ENCODE measurements around the gene TMTC2.

TMTC2 gene

GRCh38 chr12:82650627-82651337 lies 35.9 kb upstream of the TMTC2 start:
- Histone ChIP-seq H3K4me3 (no peak overlapping the region), H3K27ac (no peak overlapping the region)
- TF ChIP-seq CTCF (IDR thresholded peaks at IDR 0.05) = no peak
- DNase-seq (ENCODE audit: low spot score) = no peak

- DNase-seq (ENCODE audit: low spot score) = no peak
- no peak for TF ChIP-seq CTCF (IDR thresholded peaks at IDR 0.05)
- H3K27ac ChIP-seq = no peak overlapping the region
- no peak overlapping the region for H3K4me3 ChIP-seq
Measured at GRCh38 chr12:82651489-82651888, 35.2 kb upstream of the TMTC2 start.

GRCh38 chr12:82652071-82652470 lies 34.6 kb upstream of the TMTC2 start:
- Histone ChIP-seq H3K4me3 (no peak overlapping the region), H3K27ac (no peak overlapping the region)
- no peak for TF ChIP-seq CTCF (IDR thresholded peaks at IDR 0.05)
- DNase-seq (ENCODE audit: low spot score) = no peak

- DNase-seq (ENCODE audit: low spot score) = no peak
- Histone ChIP-seq H3K4me3 (no peak overlapping the region), H3K27ac (no peak overlapping the region)
- TF ChIP-seq CTCF (IDR thresholded peaks at IDR 0.05) = no peak
Measured at GRCh38 chr12:82655751-82656150, 31.0 kb upstream of the TMTC2 start.

GRCh38 chr12:82659343-82660207 lies 27.1 kb upstream of the TMTC2 start:
- Histone ChIP-seq H3K27ac (no peak overlapping the region), H3K4me3 (no peak overlapping the region)
- DNase-seq (ENCODE audit: low spot score) = no peak
- no peak for TF ChIP-seq CTCF (IDR thresholded peaks at IDR 0.05)

- DNase-seq (ENCODE audit: low spot score) = no peak
Measured at GRCh38 chr12:82660541-82661325, 26.0 kb upstream of the TMTC2 start.

More at GRCh38 chr12:82660541-82661325, 26.0 kb upstream of the TMTC2 start:
- no peak for TF ChIP-seq CTCF (IDR thresholded peaks at IDR 0.05)
- Histone ChIP-seq H3K27ac (no peak overlapping the region), H3K4me3 (no peak overlapping the region)

All from coronary artery (tissue), 2 donors.